WI38 (cell line): ENCODE measurements around the gene PSENEN.

Experiments
- H3K4me3 ChIP-seq: 2 replicates; pipeline ENCODE4 v1.5.1; 2011; ENCODE audit warnings: low read depth, mild to moderate bottlenecking, control low read depth, low read length
- CTCF ChIP-seq: IDR thresholded peaks from 2 replicates; pipeline ENCODE4 v1.5.1; 2012; ENCODE audit warnings: low read depth, mild to moderate bottlenecking, control low read depth, low read length

The PSENEN gene

GRCh38 chr19:35755131-35755549 is 9.7 kb downstream of the PSENEN start:
- no peak for TF ChIP-seq CTCF
- H3K4me3 ChIP-seq = peak overlapping the region; percentile 34

- no peak for TF ChIP-seq CTCF
- peak overlapping the region; percentile 96 for H3K4me3 ChIP-seq
Measured at GRCh38 chr19:35755550-35756376, 10.3 kb downstream of the PSENEN start.

GRCh38 chr19:35756377-35757230 is 11.2 kb downstream of the PSENEN start, which contains the start of gene HSPB6:
HSPB6 (minus strand) TSS chr19:35757029; CDS start chr19:35757008, 21 bp downstream.
- peak within 1 kb of the TSS; percentile 96 for H3K4me3 ChIP-seq
- no peak for TF ChIP-seq CTCF

GRCh38 chr19:35757231-35757748 is 11.8 kb downstream of the PSENEN start:
- TF ChIP-seq CTCF = no peak
- H3K4me3 ChIP-seq = peak overlapping the region; percentile 96

GRCh38 chr19:35757749-35758608 is 12.5 kb downstream of the PSENEN start, which contains the start of gene PROSER3:
PROSER3 (plus strand) TSS chr19:35758176; CDS start chr19:35758216, 40 bp downstream.
- peak within 1 kb of the TSS; percentile 96 for H3K4me3 ChIP-seq
- no peak for TF ChIP-seq CTCF

- H3K4me3 ChIP-seq = no peak overlapping the region
- TF ChIP-seq CTCF = no peak
Measured at GRCh38 chr19:35759697-35760096, 14.2 kb downstream of the PSENEN start.
